ENCODE results near the gene IER5. TPM values are rescaled to one million over a fixed set of nuclear protein-coding genes. Genes with fewer than 3 reads are reported as not detected.

IER5 gene
- total RNA-seq, 1 experiment from 2014 or later, result 30.5 TPM

- no peak overlapping the region for H2AFZ ChIP-seq (ENCODE audit: low read depth, low read length, poor library complexity, severe bottlenecking)
- no peak for TF ChIP-seq ZBTB33 (IDR thresholded peaks at IDR 0.05; ENCODE audit: extremely low read depth, insufficient replicate concordance, low read length)
- H3K9me3 ChIP-seq (ENCODE audit: control insufficient read depth in 1 of 2, insufficient read depth in 1 of 2, low read depth in 1 of 2, low read length in 2 of 2), result peaks cover 0 to 10% of the 10 kb centered on the region in 2 experiments; a peak in 1 of 4 replicates
- no peaks in the 10 kb centered on the region for H3K9me2 ChIP-seq (ENCODE audit: insufficient read depth)
- no TSS peak for BruUV-seq (replicated peaks)
- no peaks in the 10 kb centered on the region for H3K36me3 ChIP-seq (ENCODE audit: control insufficient read depth in 1 of 2, insufficient read depth in 2 of 2, low read length in 2 of 2)
- ChIA-PET POLR2A (no interaction called here), RAD21 (ENCODE audit: low non-redundant PET in 1 of 2, low total read pairs in 2 of 2, uncharacterized antibody in 2 of 2, unreplicated experiment in 2 of 2) (no interaction called here), CTCF (no interaction called here)
- intact Hi-C loops (cut with micrococcal nuclease), result no loop called here
- ATAC-seq (no peak), DNase-seq (ENCODE audit: low read depth, low spot score) (no peak)
- no peak overlapping the region for H3K27ac ChIP-seq (ENCODE audit: low read depth, low read length)
- H3K9ac ChIP-seq (ENCODE audit: low read length), result no peak overlapping the region
- no peaks in the 10 kb centered on the region for H3K4me1 ChIP-seq (ENCODE audit: control insufficient read depth in 1 of 2, insufficient read depth in 2 of 2, low read length in 2 of 2)
- H3K4me3 ChIP-seq (replicated peaks in 1 of 2; ENCODE audit: low read depth in 1 of 2, low read length in 2 of 2), result no peak overlapping the region
- no peak overlapping the region for H3K4me2 ChIP-seq (ENCODE audit: low read length)
- H4K20me1 ChIP-seq (ENCODE audit: insufficient read depth), result no peaks in the 10 kb centered on the region
- no peaks in the 10 kb centered on the region for H3K27me3 ChIP-seq (ENCODE audit: insufficient read depth, low read length)
- H3K79me2 ChIP-seq (ENCODE audit: insufficient read depth, low read length), result no peaks in the 10 kb centered on the region
These were observed 26.3 kb upstream of the IER5 start for GRCh38 chr1:181061891-181062835.

GRCh38 chr1:181062836-181063428 lies 25.6 kb upstream of the IER5 start:
- intact Hi-C loops (cut with micrococcal nuclease), result no loop called here
- DNase-seq (ENCODE audit: low read depth, low spot score) (no peak), ATAC-seq (no peak)
- Histone ChIP-seq H4K20me1 (ENCODE audit: insufficient read depth) (no peaks in the 10 kb centered on the region), H3K27me3 (ENCODE audit: insufficient read depth, low read length) (no peaks in the 10 kb centered on the region), H3K4me2 (ENCODE audit: low read length) (no peak overlapping the region), H2AFZ (ENCODE audit: low read depth, low read length, poor library complexity, severe bottlenecking) (no peak overlapping the region), H3K36me3 (ENCODE audit: control insufficient read depth in 1 of 2, insufficient read depth in 2 of 2, low read length in 2 of 2) (no peaks in the 10 kb centered on the region), H3K27ac (ENCODE audit: low read depth, low read length) (no peak overlapping the region), H3K9ac (ENCODE audit: low read length) (no peak overlapping the region), H3K9me2 (ENCODE audit: insufficient read depth) (no peaks in the 10 kb centered on the region), H3K79me2 (ENCODE audit: insufficient read depth, low read length) (no peaks in the 10 kb centered on the region), H3K4me1 (ENCODE audit: control insufficient read depth in 1 of 2, insufficient read depth in 2 of 2, low read length in 2 of 2) (no peaks in the 10 kb centered on the region), H3K9me3 (ENCODE audit: control insufficient read depth in 1 of 2, insufficient read depth in 1 of 2, low read depth in 1 of 2, low read length in 2 of 2) (peaks cover 0 to 10% of the 10 kb centered on the region in 2 experiments; a peak in 1 of 4 replicates), H3K4me3 (replicated peaks in 1 of 2; ENCODE audit: low read depth in 1 of 2, low read length in 2 of 2) (no peak overlapping the region)
- BruUV-seq (replicated peaks), result no TSS peak
- ChIA-PET CTCF (no interaction called here), POLR2A (no interaction called here), RAD21 (ENCODE audit: low non-redundant PET in 1 of 2, low total read pairs in 2 of 2, uncharacterized antibody in 2 of 2, unreplicated experiment in 2 of 2) (no interaction called here)
- TF ChIP-seq RAD21 (IDR thresholded peaks at IDR 0.05; ENCODE audit: low read depth) (no peak), REST (IDR thresholded peaks at IDR 0.05; ENCODE audit: low read depth) (no peak), EGR1 (IDR thresholded peaks at IDR 0.05; ENCODE audit: low read depth) (no peak), SRF (IDR thresholded peaks at IDR 0.05; ENCODE audit: low read depth) (no peak), JUND (IDR thresholded peaks at IDR 0.05) (no peak), CBX3 (IDR thresholded peaks at IDR 0.05; ENCODE audit: low read depth) (no peak)
